Epithelial cell of proximal tubule (primary cell): ENCODE data around the gene WNT3. TPM values are rescaled to one million over a fixed set of nuclear protein-coding genes. Genes with fewer than 3 reads are reported as not detected.
A peak's percentile ranks its signal among the peaks of the same experiment; 100 is the strongest.

Experiments
- DNase-seq: peaks from one replicate; pipeline ENCODE4 v3.0.0-alpha.2; 2011; ENCODE audit warnings: low read depth
- H3K4me3 ChIP-seq: 2 replicates; pipeline ENCODE4 v1.5.1; 2011; ENCODE audit warnings: low read depth, mild to moderate bottlenecking, low read length
- total RNA-seq: library from RNA; depleted of rRNA; stranded (reverse); fragments of >200 nt; gene quantifications from 2 replicates; pipeline ENCODE4 v1.2.3, GENCODE V29; 2015
- TF ChIP-seq, protein P1 (sequence below): conservative IDR thresholded peaks from 2 replicates; pipeline ENCODE4 v1.5.1; 2012; ENCODE audit warnings: low read depth, mild to moderate bottlenecking, low read length

Gene WNT3
- total RNA-seq, 1 donor from 2014 or later: 1.6 TPM

DNA sequence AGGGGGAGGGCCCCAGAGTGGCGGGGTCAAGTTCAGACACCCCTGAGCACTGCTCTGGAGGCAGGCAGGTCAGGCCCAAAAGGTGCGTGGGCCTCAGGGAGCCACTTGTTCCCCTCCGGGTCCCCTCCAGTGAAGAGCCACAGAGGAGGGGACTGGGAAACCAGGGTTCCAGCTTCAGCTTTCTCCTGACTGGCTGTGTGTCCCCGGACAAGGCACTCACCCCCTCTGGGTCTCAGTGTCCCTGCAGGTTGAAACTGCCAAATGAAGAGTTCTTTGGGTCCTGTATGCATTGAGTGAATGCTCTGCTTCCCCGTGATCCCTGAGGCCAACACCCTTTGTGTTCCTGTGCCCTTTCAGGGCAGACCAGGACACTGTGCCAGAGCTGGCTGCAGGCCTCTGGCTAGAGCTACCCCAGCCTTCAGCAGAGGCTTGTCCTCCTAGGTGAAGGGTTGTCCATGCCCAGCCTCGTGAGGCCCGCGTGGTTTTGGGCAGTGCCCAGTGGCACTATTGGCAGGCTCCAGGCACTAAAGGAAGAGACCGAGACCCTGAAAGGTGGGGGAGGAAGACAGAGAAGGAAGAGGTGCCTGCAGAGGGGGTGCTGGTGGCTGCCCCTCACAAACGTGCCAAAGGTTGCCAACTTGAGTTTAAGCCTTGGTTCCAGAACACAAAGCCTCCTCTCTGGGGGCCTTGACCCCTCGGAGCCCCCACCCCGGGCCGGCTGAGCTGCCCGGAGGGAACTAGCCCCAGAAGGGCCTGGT lies 13.3 kb upstream of the WNT3 start:
- no peak overlapping the region for H3K4me3 ChIP-seq
- TF ChIP-seq, protein P1, sequence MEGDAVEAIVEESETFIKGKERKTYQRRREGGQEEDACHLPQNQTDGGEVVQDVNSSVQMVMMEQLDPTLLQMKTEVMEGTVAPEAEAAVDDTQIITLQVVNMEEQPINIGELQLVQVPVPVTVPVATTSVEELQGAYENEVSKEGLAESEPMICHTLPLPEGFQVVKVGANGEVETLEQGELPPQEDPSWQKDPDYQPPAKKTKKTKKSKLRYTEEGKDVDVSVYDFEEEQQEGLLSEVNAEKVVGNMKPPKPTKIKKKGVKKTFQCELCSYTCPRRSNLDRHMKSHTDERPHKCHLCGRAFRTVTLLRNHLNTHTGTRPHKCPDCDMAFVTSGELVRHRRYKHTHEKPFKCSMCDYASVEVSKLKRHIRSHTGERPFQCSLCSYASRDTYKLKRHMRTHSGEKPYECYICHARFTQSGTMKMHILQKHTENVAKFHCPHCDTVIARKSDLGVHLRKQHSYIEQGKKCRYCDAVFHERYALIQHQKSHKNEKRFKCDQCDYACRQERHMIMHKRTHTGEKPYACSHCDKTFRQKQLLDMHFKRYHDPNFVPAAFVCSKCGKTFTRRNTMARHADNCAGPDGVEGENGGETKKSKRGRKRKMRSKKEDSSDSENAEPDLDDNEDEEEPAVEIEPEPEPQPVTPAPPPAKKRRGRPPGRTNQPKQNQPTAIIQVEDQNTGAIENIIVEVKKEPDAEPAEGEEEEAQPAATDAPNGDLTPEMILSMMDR: no peak
- no peak for DNase-seq

DNA sequence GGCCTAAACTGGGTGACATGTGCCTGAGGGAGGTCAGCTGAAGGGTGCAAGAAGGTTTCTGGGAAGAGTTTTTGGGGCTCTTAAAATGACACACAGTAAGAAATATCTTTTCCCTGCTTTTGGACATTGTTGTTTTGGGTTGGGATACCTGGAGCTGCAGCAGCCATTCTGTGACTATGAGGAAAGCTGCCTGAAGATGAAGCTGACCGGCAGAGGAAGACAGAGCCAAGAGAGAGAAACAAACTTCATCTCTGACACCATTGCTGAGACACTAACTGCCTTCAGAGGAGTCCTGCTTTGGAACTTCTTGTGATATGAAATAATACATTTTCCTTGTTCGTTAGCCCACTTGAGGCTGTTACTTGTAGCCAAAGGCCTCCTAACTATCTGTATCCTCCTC lies 8.8 kb upstream of the WNT3 start:
- no peak overlapping the region for H3K4me3 ChIP-seq
- no peak for DNase-seq
- TF ChIP-seq, protein P1: no peak

DNA sequence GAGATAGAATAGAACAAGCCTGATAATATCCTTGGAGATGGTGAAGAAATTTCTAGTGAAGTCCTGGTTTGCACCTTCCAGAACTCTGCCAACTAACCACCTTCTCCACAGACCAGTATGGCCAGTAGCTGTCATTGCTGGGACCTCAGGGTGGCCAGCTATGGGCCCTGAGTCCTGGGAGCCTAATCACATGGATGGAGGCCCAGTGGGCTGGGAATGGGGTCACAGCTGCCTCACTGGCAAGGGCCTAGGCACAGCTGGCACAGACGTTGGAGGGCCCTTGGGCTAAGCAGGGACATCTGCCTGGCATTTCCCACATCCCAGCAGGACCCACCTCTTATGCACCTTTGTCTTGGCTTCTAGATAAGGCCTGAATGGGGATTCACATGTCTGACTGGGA lies 7.6 kb upstream of the WNT3 start:
- no peak for DNase-seq
- H3K4me3 ChIP-seq: no peak overlapping the region
- TF ChIP-seq, protein P1: no peak

DNA sequence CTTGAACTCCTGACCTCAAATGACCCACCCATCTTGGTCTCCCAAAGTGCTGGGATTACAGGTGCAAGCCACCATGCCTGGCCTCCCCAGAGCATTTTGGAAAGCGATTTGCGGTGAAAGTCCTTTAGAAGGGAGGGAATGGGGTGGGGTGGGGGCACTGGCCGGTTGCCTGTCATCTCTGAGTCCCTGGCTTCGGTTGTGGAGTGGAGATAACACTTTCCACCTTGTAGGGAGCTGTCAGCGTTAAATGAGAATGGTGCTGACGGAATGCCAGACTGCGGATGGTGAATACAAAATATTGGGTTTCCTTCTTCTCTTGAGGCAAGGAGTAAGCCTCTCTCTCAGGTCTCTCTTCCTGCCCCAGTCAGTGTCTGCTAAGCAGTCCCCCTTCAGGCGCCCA lies 5.2 kb upstream of the WNT3 start:
- H3K4me3 ChIP-seq: no peak overlapping the region
- TF ChIP-seq, protein P1: no peak
- no peak for DNase-seq

DNA sequence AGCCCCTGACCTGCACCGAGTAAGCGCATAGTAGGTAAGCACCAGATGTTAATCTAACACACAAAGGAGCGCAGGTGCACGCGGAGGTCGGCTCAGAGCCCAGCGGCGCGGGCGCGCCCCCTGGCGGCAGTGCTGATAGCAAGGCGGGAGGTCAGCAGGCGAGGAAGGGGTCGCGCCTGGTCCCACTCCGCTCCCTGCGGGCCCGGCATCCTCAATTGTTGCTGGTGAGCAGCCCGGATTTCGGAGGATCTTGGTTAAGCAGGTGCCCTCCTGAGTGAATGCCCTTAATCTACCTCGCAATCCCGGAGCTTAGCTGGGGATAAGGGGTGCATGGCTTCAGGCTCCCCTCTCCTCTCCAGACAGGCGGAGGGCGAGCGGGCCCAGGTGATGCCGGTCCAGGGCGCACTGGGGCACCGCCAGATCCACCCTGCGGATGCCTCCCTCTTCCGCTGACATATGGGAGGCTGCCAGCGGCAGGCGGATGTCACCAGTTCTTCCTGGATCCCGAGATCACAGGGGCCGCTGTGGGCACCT lies 4.0 kb upstream of the WNT3 start:
- TF ChIP-seq, protein P1: peak; percentile 71
- DNase-seq: no peak
- H3K4me3 ChIP-seq: no peak overlapping the region

DNA sequence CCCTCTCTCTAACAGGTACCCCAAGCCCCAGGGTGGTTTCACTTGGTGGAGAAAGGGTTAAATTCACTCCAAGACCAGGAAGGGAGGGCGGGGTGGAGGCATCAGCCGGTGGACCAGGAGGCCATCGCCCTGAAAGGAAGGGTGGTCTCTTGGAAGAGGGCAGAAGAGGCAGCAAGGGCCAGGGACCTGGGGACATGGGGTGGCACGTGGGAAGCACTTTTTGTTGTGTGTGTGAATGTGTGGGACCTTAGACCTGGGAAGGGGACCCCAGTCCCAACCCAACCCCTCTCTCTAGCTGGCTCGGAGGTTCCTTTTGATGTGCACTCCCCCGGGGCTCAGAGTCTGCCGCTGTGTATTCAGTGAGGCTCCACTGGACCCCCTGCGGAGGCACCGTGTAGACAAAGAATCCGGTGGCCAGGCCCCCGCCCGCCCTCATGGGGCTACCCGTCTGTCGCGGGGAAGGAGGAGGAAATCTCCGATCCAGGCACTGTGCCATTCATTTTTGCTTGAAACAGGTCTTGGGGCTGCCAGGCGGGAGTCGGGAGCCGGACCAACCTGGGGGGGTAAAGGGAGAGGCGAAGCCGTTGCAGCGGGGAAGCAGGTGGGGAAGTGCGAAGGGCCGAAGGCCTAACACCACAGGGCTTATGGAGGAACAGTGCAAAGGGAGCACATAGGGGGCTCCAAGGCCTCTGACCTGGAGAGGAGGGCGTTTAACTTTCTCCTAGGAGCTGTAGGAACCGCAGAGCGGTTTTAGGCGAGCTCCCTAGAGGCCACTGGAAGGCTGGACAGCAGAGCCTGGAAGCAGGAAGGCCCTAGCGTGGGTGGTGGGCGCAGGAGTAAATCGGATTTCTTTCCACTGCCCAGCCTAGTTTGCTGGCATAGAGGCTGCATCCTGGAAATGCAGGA lies 3.2 kb upstream of the WNT3 start:
- TF ChIP-seq, protein P1: no peak
- no peak overlapping the region for H3K4me3 ChIP-seq
- no peak for DNase-seq
